ENCODE data around the gene SLC16A11. TPM values are rescaled to one million over a fixed set of nuclear protein-coding genes. Genes with fewer than 3 reads are reported as not detected.
A peak's percentile ranks its signal among the peaks of the same experiment; 100 is the strongest.

SLC16A11 gene
- total RNA-seq, 1 experiment from 2014 or later = not detected

GRCh38 chr17:7046127-7046724 is 2.3 kb upstream of the SLC16A11 start:
- TF ChIP-seq CTCF (IDR thresholded peaks at IDR 0.05; ENCODE audit: unreplicated experiment) = no peak
- peaks cover 11% of the 10 kb centered on the region for H3K4me1 Mint-ChIP-seq (ENCODE audit: insufficient read depth, unreplicated experiment)
- no peaks in the 10 kb centered on the region for H3K27me3 Mint-ChIP-seq (ENCODE audit: insufficient read depth, unreplicated experiment)
- H3K27ac Mint-ChIP-seq (ENCODE audit: low read depth, unreplicated experiment) = peak overlapping the region; percentile 32
- BruUV-seq (replicated peaks) = no TSS peak
- intact Hi-C loops (cut with micrococcal nuclease) = loop anchor here (5.0 kb wide), 3 partner anchors 251 to 391 kb away; partner anchors contain the start of genes FGF11 and TMEM102
- no peak overlapping the region for H3K4me3 Mint-ChIP-seq (ENCODE audit: unreplicated experiment)
- ChIA-PET CTCF (interaction anchor here (0.7 to 5.9 kb wide), 31 partner anchors 9 to 716 kb away, joined by 3 to 124 read pairs (median 4); partner anchors contain the start of genes SLC16A13 and WRAP53), POLR2A (interaction anchor here (0.6 to 2.1 kb wide), 8 partner anchors 9 to 284 kb away, joined by 3 to 19 read pairs (median 6); partner anchors contain the start of genes ACADVL, DLG4 and SLC16A13)
- H3K9me3 Mint-ChIP-seq (ENCODE audit: unreplicated experiment) = no peaks in the 10 kb centered on the region
- no peak for DNase-seq (ENCODE audit: unreplicated experiment)
- no peaks in the 10 kb centered on the region for H3K36me3 Mint-ChIP-seq (ENCODE audit: insufficient read depth, unreplicated experiment)

GRCh38 chr17:7045492-7046126 is 1.7 kb upstream of the SLC16A11 start:
- Mint-ChIP-seq H3K9me3 (ENCODE audit: unreplicated experiment) (no peaks in the 10 kb centered on the region), H3K27me3 (ENCODE audit: insufficient read depth, unreplicated experiment) (no peaks in the 10 kb centered on the region), H3K4me3 (ENCODE audit: unreplicated experiment) (no peak overlapping the region), H3K27ac (ENCODE audit: low read depth, unreplicated experiment) (peak overlapping the region; percentile 32), H3K4me1 (ENCODE audit: insufficient read depth, unreplicated experiment) (peaks cover 11% of the 10 kb centered on the region), H3K36me3 (ENCODE audit: insufficient read depth, unreplicated experiment) (no peaks in the 10 kb centered on the region)
- intact Hi-C loops (cut with micrococcal nuclease) = loop anchor here (1.0 to 5.0 kb wide), 4 partner anchors 91 to 392 kb away; partner anchors contain the start of genes FGF11 and TMEM102
- POLR2A ChIA-PET = interaction anchor here (0.6 to 2.1 kb wide), 11 partner anchors 8 to 516 kb away, joined by 3 to 19 read pairs (median 4); partner anchors contain the start of genes ACADVL, DLG4 and SLC16A13
- peak; percentile 79 for TF ChIP-seq CTCF (IDR thresholded peaks at IDR 0.05; ENCODE audit: unreplicated experiment)
- peak; percentile 77 for DNase-seq (ENCODE audit: unreplicated experiment)
- no TSS peak for BruUV-seq (replicated peaks)
- CTCF ChIA-PET = interaction anchor here (0.5 to 5.9 kb wide), 38 partner anchors 8 to 642 kb away, joined by 3 to 124 read pairs (median 4); partner anchors contain the start of genes SLC16A13 and WRAP53

GRCh38 chr17:7043182-7043496 is 753 bp downstream of the SLC16A11 start:
- Mint-ChIP-seq H3K4me3 (ENCODE audit: unreplicated experiment) (no peak overlapping the region), H3K4me1 (ENCODE audit: insufficient read depth, unreplicated experiment) (peaks cover 11% of the 10 kb centered on the region), H3K36me3 (ENCODE audit: insufficient read depth, unreplicated experiment) (no peaks in the 10 kb centered on the region), H3K27ac (ENCODE audit: low read depth, unreplicated experiment) (no peak overlapping the region), H3K27me3 (ENCODE audit: insufficient read depth, unreplicated experiment) (no peaks in the 10 kb centered on the region), H3K9me3 (ENCODE audit: unreplicated experiment) (no peaks in the 10 kb centered on the region)
- BruUV-seq (replicated peaks) = no TSS peak
- intact Hi-C loops (cut with micrococcal nuclease) = no loop called here
- POLR2A ChIA-PET = no interaction called here
- CTCF ChIA-PET = no interaction called here
- TF ChIP-seq CTCF (IDR thresholded peaks at IDR 0.05; ENCODE audit: unreplicated experiment) = no peak
- no peak for DNase-seq (ENCODE audit: unreplicated experiment)

GRCh38 chr17:7042501-7043181 is 1.3 kb downstream of the SLC16A11 start:
- Mint-ChIP-seq H3K27me3 (ENCODE audit: insufficient read depth, unreplicated experiment) (no peaks in the 10 kb centered on the region), H3K9me3 (ENCODE audit: unreplicated experiment) (no peaks in the 10 kb centered on the region), H3K4me3 (ENCODE audit: unreplicated experiment) (no peak overlapping the region), H3K4me1 (ENCODE audit: insufficient read depth, unreplicated experiment) (peaks cover 12% of the 10 kb centered on the region), H3K27ac (ENCODE audit: low read depth, unreplicated experiment) (no peak overlapping the region), H3K36me3 (ENCODE audit: insufficient read depth, unreplicated experiment) (no peaks in the 10 kb centered on the region)
- TF ChIP-seq CTCF (IDR thresholded peaks at IDR 0.05; ENCODE audit: unreplicated experiment) = no peak
- POLR2A ChIA-PET = no interaction called here
- CTCF ChIA-PET = interaction anchor here (0.6 to 1.0 kb wide), 2 partner anchors 21 to 764 kb away, joined by 4 to 5 read pairs; no protein-coding TSS in a partner anchor
- BruUV-seq (replicated peaks) = no TSS peak
- intact Hi-C loops (cut with micrococcal nuclease) = no loop called here
- DNase-seq (ENCODE audit: unreplicated experiment) = no peak
